DOHH2 (cell line): ENCODE measurements around the gene JOSD1.

ENCODE experiments used
- EZH2phosphoT487 ChIP-seq: fragments of 200-600 bp; sonication (generic); IDR thresholded peaks from 2 replicates; pipeline ENCODE4 v1.6.1; 2017; ENCODE audit warnings: borderline replicate concordance, mild to moderate bottlenecking, antibody characterized with exemption, low read length, moderate library complexity, mixed read lengths
- TF ChIP-seq, protein P1 (sequence below): fragments of 200-600 bp; sonication (generic); IDR thresholded peaks from one replicate; pipeline ENCODE4 v1.5.1; 2014; ENCODE audit warnings: antibody characterized with exemption, mild to moderate bottlenecking, low read depth, low read length; ENCODE audit not compliant: poor library complexity, severe bottlenecking

GRCh38 chr22:38738475-38739070, 37.8 kb upstream of the JOSD1 start:
- TF ChIP-seq, protein P1, sequence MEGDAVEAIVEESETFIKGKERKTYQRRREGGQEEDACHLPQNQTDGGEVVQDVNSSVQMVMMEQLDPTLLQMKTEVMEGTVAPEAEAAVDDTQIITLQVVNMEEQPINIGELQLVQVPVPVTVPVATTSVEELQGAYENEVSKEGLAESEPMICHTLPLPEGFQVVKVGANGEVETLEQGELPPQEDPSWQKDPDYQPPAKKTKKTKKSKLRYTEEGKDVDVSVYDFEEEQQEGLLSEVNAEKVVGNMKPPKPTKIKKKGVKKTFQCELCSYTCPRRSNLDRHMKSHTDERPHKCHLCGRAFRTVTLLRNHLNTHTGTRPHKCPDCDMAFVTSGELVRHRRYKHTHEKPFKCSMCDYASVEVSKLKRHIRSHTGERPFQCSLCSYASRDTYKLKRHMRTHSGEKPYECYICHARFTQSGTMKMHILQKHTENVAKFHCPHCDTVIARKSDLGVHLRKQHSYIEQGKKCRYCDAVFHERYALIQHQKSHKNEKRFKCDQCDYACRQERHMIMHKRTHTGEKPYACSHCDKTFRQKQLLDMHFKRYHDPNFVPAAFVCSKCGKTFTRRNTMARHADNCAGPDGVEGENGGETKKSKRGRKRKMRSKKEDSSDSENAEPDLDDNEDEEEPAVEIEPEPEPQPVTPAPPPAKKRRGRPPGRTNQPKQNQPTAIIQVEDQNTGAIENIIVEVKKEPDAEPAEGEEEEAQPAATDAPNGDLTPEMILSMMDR: no peak
- TF ChIP-seq EZH2phosphoT487: no peak
